Naive thymus-derived CD4-positive, alpha-beta T cell (primary cell): ENCODE results near the gene GJB2. TPM values are rescaled to one million over a fixed set of nuclear protein-coding genes. Genes with fewer than 3 reads are reported as not detected.

Experiments
- ATAC-seq: fragments of 150-1000 bp; cut with Tn5 transposase; 2 replicates; pipeline ENCODE4 v1.10.0; 2021; ENCODE audit warnings: mild to moderate bottlenecking, moderate library complexity
- CTCF ChIA-PET: fragments of 350-600 bp; sonication (Branson Sonifier 250); formaldehyde crosslinking; loops from one replicate; lab custom pipeline; 2021; ENCODE audit warnings: antibody characterized with exemption; lab: Charles Lee
- POLR2A ChIA-PET: fragments of 350-600 bp; sonication (Branson Sonifier 250); formaldehyde crosslinking; loops from one replicate; lab custom pipeline; 2021; ENCODE audit warnings: antibody characterized with exemption, inconsistent platforms; lab: Charles Lee
- DNase-seq, 9 donors: peaks; one replicate each; pipeline versions ENCODE4 v3.0.0 to v3.0.0-alpha.2; 2020 to 2022; ENCODE audit warnings: mixed read lengths in 1 of 9
- H3K27ac ChIP-seq: one replicate; pipeline ENCODE4 v1.7.0; 2013; ENCODE audit warnings: mild to moderate bottlenecking, low read depth, low read length, moderate library complexity
- H3K27me3 ChIP-seq, 2 donors: one replicate each; pipeline ENCODE4 v1.7.0; 2013; ENCODE audit warnings: low read length in 2 of 2, mild to moderate bottlenecking in 2 of 2, moderate library complexity in 2 of 2; ENCODE audit not compliant: control insufficient read depth in 2 of 2, insufficient read depth in 2 of 2
- H3K36me3 ChIP-seq, 3 experiments: 1 replicate in 2 of 3; 2 replicates in 1 of 3; pipeline ENCODE4 v1.7.0; 2013; ENCODE audit warnings: low read length in 3 of 3, mild to moderate bottlenecking in 3 of 3, moderate library complexity in 1 of 3; ENCODE audit not compliant: insufficient read depth in 3 of 3, control insufficient read depth in 2 of 3
- H3K4me1 ChIP-seq, 2 donors: one replicate each; pipeline ENCODE4 v1.7.0; 2013; ENCODE audit warnings: low read length in 2 of 2, mild to moderate bottlenecking in 2 of 2, moderate library complexity in 1 of 2; ENCODE audit not compliant: control insufficient read depth in 2 of 2, insufficient read depth in 2 of 2
- H3K4me3 ChIP-seq: 2 replicates; pipeline ENCODE4 v1.7.0; 2013; ENCODE audit warnings: mild to moderate bottlenecking, low read length
- H3K9me3 ChIP-seq, 3 experiments: 1 replicate in 2 of 3; 2 replicates in 1 of 3; pipeline ENCODE4 v1.7.0; 2013; ENCODE audit warnings: low read length in 3 of 3; ENCODE audit not compliant: control insufficient read depth in 2 of 3
- H3K27ac Mint-ChIP-seq, 9 donors: one replicate each; pipeline ENCODE4 v1.8.0; 2020 to 2022; ENCODE audit warnings: mixed read lengths in 9 of 9, mild to moderate bottlenecking in 8 of 9, moderate library complexity in 5 of 9, inconsistent platforms in 2 of 9
- H3K27me3 Mint-ChIP-seq, 5 donors: one replicate each; pipeline ENCODE4 v1.8.0; 2021 to 2022; ENCODE audit warnings: mixed read lengths in 5 of 5, mild to moderate bottlenecking in 1 of 5
- H3K36me3 Mint-ChIP-seq, 5 donors: one replicate each; pipeline ENCODE4 v1.8.0; 2020 to 2022; ENCODE audit warnings: mixed read lengths in 5 of 5, mild to moderate bottlenecking in 3 of 5, inconsistent platforms in 1 of 5
- H3K4me1 Mint-ChIP-seq, 7 donors: one replicate each; pipeline ENCODE4 v1.8.0; 2020 to 2022; ENCODE audit warnings: mixed read lengths in 7 of 7, mild to moderate bottlenecking in 3 of 7, inconsistent platforms in 1 of 7
- H3K4me3 Mint-ChIP-seq, 10 donors: one replicate each; pipeline ENCODE4 v1.8.0; 2020 to 2022; ENCODE audit warnings: mild to moderate bottlenecking in 10 of 10, mixed read lengths in 10 of 10, moderate library complexity in 6 of 10, inconsistent platforms in 2 of 10
- H3K9me3 Mint-ChIP-seq, 11 donors: one replicate each; pipeline ENCODE4 v1.8.0; 2020 to 2022; ENCODE audit warnings: mixed read lengths in 11 of 11, mild to moderate bottlenecking in 4 of 11, inconsistent platforms in 1 of 11, moderate library complexity in 1 of 11
- intact Hi-C, 2 donors: fragments of 100-400 bp; cut with micrococcal nuclease; formaldehyde crosslinking; loops; one replicate each; pipeline ENCODE4 v1.15.1; 2023
- polyA plus RNA-seq, 2 donors: library from polyadenylated mRNA; unstranded; fragments of 300-500 nt; fragmentation: Illumina TruSeq; gene quantifications; one replicate each; pipeline ENCODE4 v1.2.3, GENCODE V29; 2021
- total RNA-seq, 6 experiments: library from RNA in 5 of 6; stranded (reverse) in 5 of 6; gene quantifications; 1 replicate in 5 of 6; 2 replicates in 1 of 6; pipeline ENCODE4 v1.2.3 and lab custom pipeline; 2021 to 2026

Gene GJB2
- total and polyA plus RNA-seq, 7 experiments from 2014 or later = 0.13 to 3.6 (median 0.22) TPM; not detected in 4

GRCh38 chr13:20174656-20175405 is 17.9 kb downstream of the GJB2 start:
- ATAC-seq (peak; percentile 95), DNase-seq (peak in 1 of 9 donors; percentile 48)
- POLR2A ChIA-PET = no interaction called here
- Mint-ChIP-seq H3K27ac (no peak overlapping the region), H3K4me1 (peaks cover 0 to 11% (median 6%) of the 10 kb centered on the region in 7 donors), H3K4me3 (peak overlapping the region in 1 of 10 donors; percentile 20), H3K9me3 (peaks cover 0 to 1% (median 0%) of the 10 kb centered on the region in 11 donors), H3K27me3 (peaks cover 73 to 89% (median 79%) of the 10 kb centered on the region in 5 donors), H3K36me3 (peaks cover 0 to 4% (median 0%) of the 10 kb centered on the region in 5 donors)
- peaks cover 4 to 10% of the 10 kb centered on the region in 2 donors for H3K27me3 ChIP-seq
- no peak overlapping the region for H3K4me3 ChIP-seq
- intact Hi-C loops = no loop called here
- no peaks in the 10 kb centered on the region for H3K9me3 ChIP-seq
- H3K4me1 ChIP-seq = no peaks in the 10 kb centered on the region
- H3K27ac ChIP-seq = no peak overlapping the region
- CTCF ChIA-PET = interaction anchor here (1.4 to 1.7 kb wide), 2 partner anchors 9 to 22 kb away, joined by 4 to 5 read pairs; no protein-coding TSS in a partner anchor
- H3K36me3 ChIP-seq = no peaks in the 10 kb centered on the region

- POLR2A ChIA-PET = no interaction called here
- Histone ChIP-seq H3K9me3 (no peaks in the 10 kb centered on the region), H3K27ac (no peak overlapping the region), H3K4me1 (no peaks in the 10 kb centered on the region), H3K36me3 (no peaks in the 10 kb centered on the region), H3K4me3 (no peak overlapping the region), H3K27me3 (peaks cover 4% of the 10 kb centered on the region in 2 donors)
- no peak for DNase-seq
- Mint-ChIP-seq H3K4me3 (no peak overlapping the region), H3K36me3 (peaks cover 0 to 4% (median 0%) of the 10 kb centered on the region in 5 donors), H3K4me1 (peaks cover 0 to 17% (median 6%) of the 10 kb centered on the region in 7 donors), H3K27ac (no peak overlapping the region), H3K27me3 (peaks cover 60 to 89% (median 70%) of the 10 kb centered on the region in 5 donors), H3K9me3 (peaks cover 0 to 1% (median 0%) of the 10 kb centered on the region in 11 donors)
- CTCF ChIA-PET = no interaction called here
- intact Hi-C loops = no loop called here
- ATAC-seq = no peak
Observed at GRCh38 chr13:20173116-20173746, 19.5 kb downstream of the GJB2 start.

DNA sequence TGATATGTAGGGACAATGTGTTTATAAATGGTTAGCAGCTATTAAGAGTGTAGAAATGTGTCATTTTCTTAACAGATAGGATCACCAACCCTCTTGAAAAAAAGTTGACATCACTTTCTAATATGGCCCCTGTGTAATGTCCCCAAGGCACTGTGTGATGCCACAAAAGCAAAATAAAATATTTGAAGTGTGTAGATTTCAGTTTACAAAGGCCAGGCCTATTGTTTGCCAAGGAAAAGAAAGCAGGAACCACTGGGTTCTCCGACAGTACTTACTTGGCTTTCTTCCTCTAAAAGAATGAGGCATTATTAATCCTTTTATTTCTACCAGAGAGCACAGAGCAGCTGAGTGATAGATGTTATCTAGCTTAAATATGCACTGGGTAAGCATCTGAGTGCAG is 21.4 kb downstream of the GJB2 start:
- no peak overlapping the region for H3K4me3 ChIP-seq
- DNase-seq (no peak), ATAC-seq (no peak)
- Mint-ChIP-seq H3K9me3 (peaks cover 0 to 1% (median 0%) of the 10 kb centered on the region in 11 donors), H3K4me1 (peaks cover 0 to 17% (median 6%) of the 10 kb centered on the region in 7 donors), H3K27me3 (peaks cover 53 to 84% (median 70%) of the 10 kb centered on the region in 5 donors), H3K4me3 (no peak overlapping the region), H3K36me3 (peaks cover 0 to 3% (median 0%) of the 10 kb centered on the region in 5 donors), H3K27ac (no peak overlapping the region)
- POLR2A ChIA-PET = no interaction called here
- no peak overlapping the region for H3K27ac ChIP-seq
- intact Hi-C loops = no loop called here
- H3K9me3 ChIP-seq = no peaks in the 10 kb centered on the region
- H3K27me3 ChIP-seq = peaks cover 0 to 4% of the 10 kb centered on the region in 2 donors
- no peaks in the 10 kb centered on the region for H3K36me3 ChIP-seq
- CTCF ChIA-PET = no interaction called here
- H3K4me1 ChIP-seq = no peaks in the 10 kb centered on the region

DNA sequence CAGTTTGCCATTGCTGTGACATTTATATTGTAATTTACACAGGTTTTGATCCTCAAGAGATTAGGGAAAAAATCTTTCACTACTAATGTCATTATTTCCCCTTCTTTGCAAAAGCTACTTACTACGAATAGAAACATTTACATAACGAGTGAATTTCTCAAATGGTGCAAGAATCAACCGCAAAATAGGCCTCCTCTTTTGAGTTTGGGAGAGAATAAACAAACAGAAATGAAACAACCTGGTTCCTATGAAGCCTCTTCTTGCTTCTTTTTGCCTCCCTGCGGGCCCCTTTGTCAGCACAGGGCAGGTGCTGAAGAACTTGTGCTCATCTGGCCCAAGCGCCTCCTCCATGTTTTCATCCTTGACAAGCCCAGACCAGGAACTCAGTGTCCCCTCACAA is 21.8 kb downstream of the GJB2 start:
- H3K36me3 Mint-ChIP-seq = peaks cover 0 to 3% (median 0%) of the 10 kb centered on the region in 5 donors
- H3K9me3 Mint-ChIP-seq = peaks cover 0 to 1% (median 0%) of the 10 kb centered on the region in 11 donors
- CTCF ChIA-PET = no interaction called here
- peaks cover 0 to 17% (median 6%) of the 10 kb centered on the region in 7 donors for H3K4me1 Mint-ChIP-seq
- no peak overlapping the region for H3K27ac Mint-ChIP-seq
- intact Hi-C loops = no loop called here
- Histone ChIP-seq H3K9me3 (no peaks in the 10 kb centered on the region), H3K36me3 (no peaks in the 10 kb centered on the region), H3K4me3 (no peak overlapping the region), H3K27me3 (peaks cover 0 to 4% of the 10 kb centered on the region in 2 donors), H3K4me1 (no peaks in the 10 kb centered on the region), H3K27ac (no peak overlapping the region)
- H3K4me3 Mint-ChIP-seq = no peak overlapping the region
- POLR2A ChIA-PET = no interaction called here
- ATAC-seq = no peak
- no peak for DNase-seq
- peaks cover 53 to 84% (median 69%) of the 10 kb centered on the region in 5 donors for H3K27me3 Mint-ChIP-seq

DNA sequence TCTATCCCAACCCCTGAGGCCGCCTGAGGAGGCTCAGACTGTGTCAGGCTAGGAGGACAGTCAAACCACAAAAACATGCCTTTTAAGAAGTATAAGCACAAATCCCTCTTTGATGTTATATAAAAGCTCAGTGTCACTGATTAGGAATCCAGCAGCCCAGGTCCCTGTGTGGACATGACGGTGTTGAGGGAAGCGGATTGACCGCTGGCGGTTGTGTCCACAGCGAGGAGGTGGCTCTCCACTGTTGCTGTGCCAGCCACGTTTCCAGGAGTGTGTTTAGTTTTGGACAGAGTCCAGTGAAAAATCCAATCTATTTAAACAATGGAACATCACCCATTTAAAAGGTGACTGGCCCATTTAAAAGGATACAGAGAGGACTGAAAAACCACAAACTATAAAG is 24.3 kb downstream of the GJB2 start:
- no peaks in the 10 kb centered on the region for H3K9me3 ChIP-seq
- POLR2A ChIA-PET = interaction anchor here (0.6 kb wide), 1 partner anchor 95 kb away, joined by 3 read pairs; no protein-coding TSS in a partner anchor
- H3K4me3 ChIP-seq = no peak overlapping the region
- H3K27ac Mint-ChIP-seq = no peak overlapping the region
- CTCF ChIA-PET = interaction anchor here (1.6 kb wide), 1 partner anchor 80 kb away, joined by 4 read pairs; no protein-coding TSS in a partner anchor
- ATAC-seq (no peak), DNase-seq (no peak)
- intact Hi-C loops = loop anchor here (10.0 kb wide), 3 partner anchors 104 to 1504 kb away; no protein-coding TSS in a partner anchor
- H3K4me1 Mint-ChIP-seq = peaks cover 0 to 9% (median 0%) of the 10 kb centered on the region in 7 donors
- peaks cover 0 to 3% of the 10 kb centered on the region in 2 donors for H3K27me3 ChIP-seq
- H3K27ac ChIP-seq = no peak overlapping the region
- peaks cover 0 to 1% (median 0%) of the 10 kb centered on the region in 11 donors for H3K9me3 Mint-ChIP-seq
- H3K4me3 Mint-ChIP-seq = no peak overlapping the region
- peaks cover 0 to 3% (median 0%) of the 10 kb centered on the region in 5 donors for H3K36me3 Mint-ChIP-seq
- no peaks in the 10 kb centered on the region for H3K4me1 ChIP-seq
- peaks cover 43 to 69% (median 58%) of the 10 kb centered on the region in 5 donors for H3K27me3 Mint-ChIP-seq
- no peaks in the 10 kb centered on the region for H3K36me3 ChIP-seq

GRCh38 chr13:20165417-20166257 is 27.1 kb downstream of the GJB2 start:
- peaks cover 48 to 61% (median 53%) of the 10 kb centered on the region in 5 donors for H3K27me3 Mint-ChIP-seq

More at GRCh38 chr13:20165417-20166257, 27.1 kb downstream of the GJB2 start:
- ATAC-seq = no peak
- H3K27ac ChIP-seq = no peak overlapping the region
- H3K4me3 Mint-ChIP-seq = no peak overlapping the region
- no peaks in the 10 kb centered on the region for H3K9me3 ChIP-seq
- H3K36me3 ChIP-seq = no peaks in the 10 kb centered on the region
- no peaks in the 10 kb centered on the region for H3K9me3 Mint-ChIP-seq
- H3K36me3 Mint-ChIP-seq = peaks cover 0 to 3% (median 0%) of the 10 kb centered on the region in 5 donors
- H3K27me3 ChIP-seq = peaks cover 0 to 16% of the 10 kb centered on the region in 2 donors
- intact Hi-C loops = loop anchor here (10.0 kb wide), 3 partner anchors 101 to 1501 kb away; no protein-coding TSS in a partner anchor
- ChIA-PET CTCF (interaction anchor here (0.6 kb wide), 1 partner anchor 278 kb away, joined by 4 read pairs; no protein-coding TSS in a partner anchor), POLR2A (no interaction called here)
- no peak for DNase-seq
- H3K4me3 ChIP-seq = no peak overlapping the region
- H3K4me1 ChIP-seq = peaks cover 0 to 6% of the 10 kb centered on the region in 2 donors
- no peak overlapping the region for H3K27ac Mint-ChIP-seq
- H3K4me1 Mint-ChIP-seq = peaks cover 0 to 18% (median 3%) of the 10 kb centered on the region in 7 donors
